GM18511 (cell line): ENCODE data around the gene SDS.

ENCODE experiments used
- ATAC-seq: cut with Tn5 transposase; IDR thresholded peaks from one replicate; pipeline ENCODE4 v1.9.1; 2021; ENCODE audit warnings: mild to moderate bottlenecking, moderate library complexity; ENCODE audit not compliant: unreplicated experiment

The SDS gene

GRCh38 chr12:113351089-113351488 is 52.6 kb downstream of the SDS start:
- ATAC-seq = no peak

- ATAC-seq = no peak
Observed at GRCh38 chr12:113348849-113349536, 54.7 kb downstream of the SDS start.

- no peak for ATAC-seq
Observed at GRCh38 chr12:113347892-113348291, 55.8 kb downstream of the SDS start.

- no peak for ATAC-seq
Observed at GRCh38 chr12:113347107-113347506, 56.6 kb downstream of the SDS start.

- no peak for ATAC-seq
Observed at GRCh38 chr12:113346353-113346752, 57.3 kb downstream of the SDS start.

GRCh38 chr12:113345318-113345717 is 58.4 kb downstream of the SDS start:
- no peak for ATAC-seq
